Adipose tissue (tissue), 3 donors: ENCODE results near the gene ARG1. TPM values are rescaled to one million over a fixed set of nuclear protein-coding genes. Genes with fewer than 3 reads are reported as not detected.
"Not testable (repeated sequence)": the region's sequence is repeated elsewhere in the genome, so short reads cannot be mapped to it uniquely, and the experiment has no call there.

Experiments used
- H3K27ac ChIP-seq: one replicate; pipeline ENCODE4 v1.5.1; 2013; ENCODE audit warnings: low read depth, low read length
- WGBS, 3 donors: extraction: QIAGEN DNeasy Blood & Tissue Kit; methylation state at CpG; one replicate each; pipeline ENCODE4 v1.1.7; 2013; 5-methylcytosine and 5-hydroxymethylcytosine counted together
- polyA plus RNA-seq, 3 donors: library from polyadenylated mRNA; stranded (reverse); fragments of 200-250 nt; gene quantifications; one replicate each; pipeline ENCODE4 v1.2.3, GENCODE V29; 2013
- donor health status: healthy with polysubstance abuse.
- donor health status: Bipolar disorder and iron deficiency.
- donor health status: healthy.

ARG1 gene
- polyA plus RNA-seq = 10 to 100 TPM in 1 of 3 donors, 1 to 10 TPM in 1, under 1 TPM in 1; 0.33 to 10.7 (median 3.2) TPM

DNA sequence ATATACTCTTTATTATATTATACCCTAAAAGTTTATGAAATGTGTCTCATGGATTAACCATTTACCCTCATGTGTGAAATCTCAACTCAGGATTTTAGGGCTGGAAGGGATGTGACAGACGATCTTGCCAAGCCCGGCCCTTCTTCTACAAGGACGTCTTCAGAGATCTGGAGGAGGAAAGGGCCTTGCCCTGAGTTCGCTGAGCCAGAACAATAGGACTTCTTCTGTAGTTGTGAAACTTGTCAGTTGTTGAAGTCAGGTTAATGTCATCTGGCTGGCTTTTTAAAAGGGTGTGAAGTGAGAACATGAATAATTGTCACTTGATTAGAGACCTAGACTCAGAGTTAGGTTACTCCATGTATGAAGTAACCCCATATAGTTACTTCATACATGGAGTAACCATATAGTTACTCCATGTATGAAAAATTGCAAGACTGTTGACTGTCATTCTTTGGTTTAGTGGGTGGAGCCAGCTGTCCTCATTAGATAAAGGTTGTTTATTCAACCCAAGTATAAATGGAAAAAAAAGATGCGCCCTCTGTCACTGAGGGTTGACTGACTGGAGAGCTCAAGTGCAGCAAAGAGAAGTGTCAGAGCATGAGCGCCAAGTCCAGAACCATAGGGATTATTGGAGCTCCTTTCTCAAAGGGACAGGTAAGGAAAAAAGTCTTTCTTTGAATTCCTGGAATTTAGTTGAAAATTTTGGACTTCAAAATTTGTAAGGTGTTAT, at the start of gene ARG1:
Gene ARG1, plus strand, starts transcription at position 541 of the 730 bp plus-strand sequence. Its CDS starts 57 bp downstream, at position 598.
- 68 to 96% (median 81%) methylated on average over 6 of the region's 6 CpGs for WGBS, 3 donors
- H3K27ac ChIP-seq = no peak within 1 kb of the TSS

DNA sequence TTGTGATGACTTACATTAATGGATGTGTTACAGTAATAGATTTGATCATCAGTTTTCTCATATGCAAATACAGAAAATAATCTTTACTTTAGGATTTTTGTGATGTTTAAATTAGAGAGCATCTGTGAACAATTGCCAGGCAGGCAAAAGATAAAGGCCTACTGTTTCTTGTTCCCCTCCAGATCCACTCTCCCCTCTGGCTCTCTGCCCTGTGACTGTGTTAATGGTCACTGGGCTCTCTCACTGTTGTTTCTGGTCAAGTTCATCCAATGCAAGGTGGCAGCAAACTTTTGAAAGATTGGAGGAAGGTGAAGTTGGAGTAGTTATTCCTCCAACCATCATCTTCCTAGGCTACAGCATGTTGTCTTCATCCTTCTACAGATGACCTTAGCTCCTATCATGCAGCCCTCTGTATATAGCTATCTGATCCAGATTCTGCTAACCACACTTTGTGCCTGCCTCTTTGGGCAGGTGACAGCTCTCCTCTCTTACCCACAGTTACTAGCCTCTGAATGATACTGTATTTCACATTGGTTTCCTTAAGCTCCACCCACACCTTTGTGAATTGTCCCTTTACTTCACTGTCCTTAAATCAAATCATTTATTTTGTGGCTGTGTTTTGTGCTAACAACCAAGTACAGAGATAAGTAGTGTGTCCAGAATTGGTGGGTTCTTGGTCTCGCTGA, 48.9 kb upstream of the ARG1 start:
- 95 to 98% (median 96%) methylated on average over 1 of the region's 1 CpG for whole genome bisulfite sequencing, 3 donors
- H3K27ac ChIP-seq = no peak overlapping the region

DNA sequence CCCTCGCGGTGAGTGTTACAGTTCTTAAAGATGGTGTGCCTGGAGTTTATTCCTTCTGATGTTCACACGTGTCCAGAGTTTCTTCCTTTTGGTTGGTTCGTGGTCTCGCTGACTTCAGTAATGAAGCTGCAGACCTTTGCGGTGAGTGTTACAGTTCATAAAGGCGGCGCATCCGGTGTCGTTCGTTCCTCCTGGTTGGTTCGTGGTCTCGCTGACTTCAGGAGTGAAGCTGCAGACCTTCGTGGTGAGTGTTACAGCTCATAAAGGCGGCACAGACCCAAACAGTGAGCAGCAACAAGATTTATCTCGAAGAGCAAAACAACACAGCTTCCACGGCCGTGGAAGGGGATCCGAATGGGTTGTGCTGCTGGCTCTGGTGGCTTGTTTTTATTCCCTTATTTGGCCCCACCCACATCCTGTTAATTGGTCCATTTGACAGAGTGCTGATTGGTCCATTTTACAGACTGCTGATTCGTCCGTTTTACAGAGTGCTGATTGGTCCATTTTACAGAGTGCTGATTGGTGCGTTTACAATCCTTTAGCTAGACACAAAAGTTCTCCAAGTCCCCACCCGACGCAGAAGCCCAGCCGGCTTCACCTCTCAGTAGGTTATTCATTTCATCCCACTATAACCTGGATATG, 48.2 kb upstream of the ARG1 start:
- H3K27ac ChIP-seq = no peak overlapping the region
- 89 to 94% (median 93%) methylated on average over 25 of the region's 25 CpGs for WGBS, 3 donors

DNA sequence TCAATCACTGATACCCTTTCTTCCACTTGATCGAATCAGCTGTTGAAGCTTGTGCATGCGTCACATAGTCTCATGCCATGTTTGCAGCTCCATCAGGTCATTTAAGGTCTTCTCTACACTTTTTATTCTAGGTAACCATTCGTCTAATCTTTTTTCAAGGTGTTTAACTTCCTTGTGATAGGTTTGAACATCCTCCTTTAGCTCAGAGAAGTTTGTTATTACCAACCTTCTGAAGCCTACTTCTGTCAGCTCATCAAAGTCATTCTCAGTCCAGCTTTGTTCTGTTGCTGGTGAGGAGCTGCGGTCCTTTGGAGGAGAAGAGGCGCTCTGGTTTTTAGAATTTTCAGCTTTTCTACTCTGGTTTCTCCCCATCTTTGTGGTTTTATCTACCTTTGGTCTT, 42.1 kb upstream of the ARG1 start:
- not testable (repeated sequence) for H3K27ac ChIP-seq
- 74 to 89% (median 89%) methylated on average over 5 of the region's 5 CpGs for WGBS, 3 donors

DNA sequence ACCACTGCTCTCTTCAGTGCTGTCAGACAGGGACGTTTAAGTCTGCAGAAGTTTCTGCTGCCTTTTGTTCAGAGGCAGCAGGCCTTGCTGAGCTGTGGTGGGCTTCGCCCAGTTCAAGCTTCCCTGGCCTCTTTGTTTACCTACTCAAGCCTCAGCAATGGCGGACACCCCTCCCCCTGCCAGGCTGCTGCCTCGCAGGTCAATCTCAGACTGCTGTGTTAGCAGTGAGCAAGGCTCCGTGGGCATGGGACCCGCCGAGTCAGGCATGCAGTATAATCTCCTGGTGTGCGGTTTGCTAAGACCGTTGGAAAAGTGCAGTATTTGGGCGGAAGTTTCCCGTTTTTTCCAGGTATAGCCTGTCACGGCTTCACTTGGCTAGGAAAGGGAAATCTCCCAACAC, 41.3 kb upstream of the ARG1 start:
- not testable (repeated sequence) for H3K27ac ChIP-seq
- 66 to 90% (median 87%) methylated on average over 12 of the region's 12 CpGs for WGBS, 3 donors

DNA sequence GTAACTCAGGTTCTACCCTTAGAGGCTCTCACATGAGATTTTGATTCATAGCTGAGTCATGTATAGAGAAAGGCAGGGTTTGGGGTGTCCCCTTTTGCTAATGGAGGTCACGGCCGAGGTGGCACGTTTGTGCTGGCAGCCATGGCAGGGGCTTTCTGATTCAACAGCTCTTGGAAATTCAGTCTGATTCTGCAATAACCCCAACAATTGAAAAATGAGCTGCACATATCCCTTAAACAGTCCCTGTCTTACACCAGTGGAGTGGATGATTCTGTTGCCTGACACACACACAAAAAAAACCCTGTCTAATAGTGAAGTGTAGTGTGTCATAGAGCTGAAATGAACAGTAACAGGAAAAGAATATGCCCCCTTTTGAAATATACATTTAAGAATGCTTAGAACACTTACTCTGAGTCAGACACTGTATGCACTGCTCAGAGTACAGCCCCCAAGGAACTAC, 40.4 kb upstream of the ARG1 start:
- H3K27ac ChIP-seq = no peak overlapping the region
- 66 to 88% (median 80%) methylated on average over 3 of the region's 3 CpGs for WGBS, 3 donors

DNA sequence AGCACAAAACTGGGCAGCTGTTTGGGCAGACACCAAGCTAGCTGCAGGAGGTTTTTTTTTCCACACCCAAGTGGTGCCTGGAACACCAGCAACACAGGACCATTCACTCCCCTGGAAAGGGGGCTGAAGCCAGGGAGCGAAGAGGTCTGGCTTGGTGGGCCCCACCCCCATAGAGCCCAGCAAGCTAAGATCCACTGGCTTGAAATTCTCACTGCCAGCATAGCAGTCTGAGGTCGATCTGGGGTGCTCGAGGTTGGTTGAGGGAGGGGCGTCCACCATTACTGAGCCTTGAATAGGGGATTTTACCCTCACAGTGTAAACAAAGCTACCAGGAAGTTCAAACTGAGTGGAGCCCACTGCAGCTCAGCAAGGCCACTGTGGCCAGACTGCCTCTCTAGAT, 34.4 kb upstream of the ARG1 start:
- not testable (repeated sequence) for H3K27ac ChIP-seq
- 70 to 86% (median 75%) methylated on average over 4 of the region's 4 CpGs for WGBS, 3 donors

DNA sequence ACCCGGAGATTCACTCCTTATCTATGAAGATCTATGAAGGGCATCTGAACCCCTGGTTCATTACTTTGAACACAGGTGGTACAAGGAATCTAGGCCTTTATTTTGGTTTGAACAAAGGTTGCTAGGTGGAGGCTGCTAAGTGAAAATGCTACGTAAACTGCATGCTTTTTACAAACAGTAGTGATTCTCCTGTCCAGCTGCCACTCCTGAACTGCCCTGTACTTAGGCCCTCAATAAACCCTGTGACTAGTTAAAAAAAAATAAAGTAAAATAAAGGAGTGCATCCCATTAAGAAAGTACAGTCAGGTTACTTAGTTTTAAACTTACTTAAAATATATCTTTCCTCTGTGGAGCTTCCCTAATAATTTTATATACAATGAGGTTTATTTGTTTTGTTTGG, 27.7 kb upstream of the ARG1 start:
- WGBS, 3 donors = 57 to 84% (median 83%) methylated on average over 2 of the region's 2 CpGs
- no peak overlapping the region for H3K27ac ChIP-seq

DNA sequence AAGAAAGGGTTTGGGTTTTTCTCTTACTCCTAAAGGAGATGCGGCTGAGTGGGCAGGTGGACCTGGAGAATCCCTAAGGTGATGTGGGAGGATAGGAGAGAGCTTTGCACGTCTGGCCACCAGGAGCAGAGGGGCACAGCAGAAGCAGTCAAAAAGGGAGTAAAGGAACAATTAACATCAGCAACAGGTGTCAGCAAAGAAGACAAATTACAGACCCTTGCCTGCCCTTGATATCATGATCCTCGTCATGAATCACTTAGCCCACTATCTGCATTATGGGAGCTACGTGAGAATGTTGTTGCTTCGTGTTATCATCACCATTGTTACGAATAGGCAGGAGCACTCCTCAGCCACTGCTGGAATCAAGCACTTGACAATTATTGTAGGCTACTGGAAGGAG, 25.5 kb upstream of the ARG1 start:
- no peak overlapping the region for H3K27ac ChIP-seq
- WGBS, 3 donors = 74 to 85% (median 80%) methylated on average over 6 of the region's 6 CpGs

DNA sequence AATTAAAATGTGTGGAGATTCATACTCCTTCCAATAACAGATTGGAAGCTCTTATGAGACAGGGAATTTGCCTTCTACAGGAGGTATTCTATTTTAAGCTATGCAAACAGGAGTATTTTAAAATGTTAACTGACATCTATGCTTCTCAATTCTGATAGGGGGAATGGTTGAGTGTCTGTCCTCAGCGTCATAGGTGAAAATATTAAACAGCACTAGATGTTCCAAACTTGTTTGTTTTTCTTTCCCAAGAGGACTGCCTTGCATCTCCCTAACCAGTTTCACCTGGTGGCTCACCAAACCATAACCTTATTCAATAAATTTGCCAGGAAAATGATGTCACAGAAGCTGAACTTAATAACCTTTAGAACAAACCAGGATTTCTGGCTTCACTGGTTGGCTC, 24.6 kb upstream of the ARG1 start:
- WGBS, 3 donors = 64 to 87% (median 80%) methylated on average over 1 of the region's 1 CpG
- H3K27ac ChIP-seq = no peak overlapping the region

DNA sequence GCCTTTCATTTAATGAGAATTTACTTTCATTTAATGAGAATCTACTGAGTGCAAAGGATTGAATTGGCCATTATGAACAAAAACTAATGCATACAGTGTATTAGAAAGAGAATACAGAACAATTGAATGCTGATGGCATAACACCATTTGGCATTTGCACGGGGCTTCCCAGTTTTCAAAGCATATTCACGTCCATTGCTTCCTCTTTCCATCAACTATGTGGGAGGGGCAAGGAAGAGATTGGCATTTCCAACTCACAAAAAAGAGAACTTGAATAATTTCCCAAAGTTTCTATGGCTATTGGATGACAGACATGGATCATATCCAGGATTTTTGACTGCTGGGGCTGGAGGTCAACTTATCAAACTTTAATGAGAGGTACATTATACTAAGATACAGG, 23.2 kb upstream of the ARG1 start:
- H3K27ac ChIP-seq = no peak overlapping the region
- 33 to 66% (median 44%) methylated on average over 2 of the region's 2 CpGs for WGBS, 3 donors

DNA sequence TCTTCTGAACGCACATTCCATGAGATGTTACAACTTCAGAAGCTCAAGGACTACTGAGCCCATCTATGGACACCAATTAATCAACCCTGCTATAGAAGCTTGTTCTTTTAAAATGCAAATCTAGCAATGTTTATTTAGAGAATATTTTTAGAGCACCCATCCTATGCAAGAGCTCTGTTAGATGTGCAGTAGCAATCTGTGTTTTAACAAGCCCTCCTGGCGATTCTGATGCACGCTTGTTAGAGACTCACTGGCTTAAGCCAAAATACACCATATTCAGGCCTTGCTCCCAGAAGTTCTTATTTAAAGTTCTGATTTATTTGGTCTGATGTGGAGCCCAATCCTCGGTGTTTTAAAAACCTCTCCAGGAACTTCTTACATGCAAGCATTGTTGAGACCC, 21.1 kb upstream of the ARG1 start:
- H3K27ac ChIP-seq = no peak overlapping the region
- WGBS, 3 donors = 70 to 83% (median 78%) methylated on average over 4 of the region's 4 CpGs

DNA sequence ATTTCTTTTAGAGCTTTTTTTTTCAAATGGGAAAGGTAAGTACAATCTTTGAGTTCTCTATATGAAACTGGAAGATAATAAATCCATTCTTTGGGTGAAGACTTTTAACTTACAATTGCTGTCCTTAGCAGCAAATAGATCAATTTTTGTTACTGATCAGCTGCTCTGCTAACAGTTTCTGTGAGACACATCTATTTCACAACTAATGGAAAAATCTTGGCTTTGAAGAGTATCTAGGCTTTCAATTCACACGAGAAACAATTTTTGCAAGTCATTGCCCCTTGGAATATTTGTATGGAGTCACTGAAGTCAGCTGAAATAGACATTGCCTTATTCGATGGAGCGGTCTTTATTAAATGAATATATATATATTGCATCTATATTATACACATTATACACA, 20.5 kb upstream of the ARG1 start:
- no peak overlapping the region for H3K27ac ChIP-seq
- WGBS, 3 donors = 43 to 81% (median 80%) methylated on average over 3 of the region's 3 CpGs

DNA sequence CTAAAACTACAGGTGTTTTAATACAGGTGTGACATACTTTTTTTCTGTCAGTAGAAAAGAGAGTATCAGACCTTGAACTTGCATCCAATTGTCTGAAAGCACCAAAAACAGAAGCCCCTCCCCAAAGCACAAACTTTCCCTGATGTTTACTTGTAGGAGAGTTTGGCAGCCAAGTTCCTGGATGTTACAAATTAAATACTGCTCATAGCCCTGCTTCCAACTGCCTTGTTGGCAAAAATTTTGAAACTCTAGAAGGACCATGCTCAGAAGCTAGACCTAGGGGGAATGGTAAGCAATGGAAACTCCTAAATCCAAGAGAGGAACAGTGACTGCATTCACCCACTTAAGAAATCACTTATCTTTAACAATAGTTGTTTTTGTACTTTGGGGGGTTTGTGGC, 17.0 kb upstream of the ARG1 start:
- no peak overlapping the region for H3K27ac ChIP-seq

DNA sequence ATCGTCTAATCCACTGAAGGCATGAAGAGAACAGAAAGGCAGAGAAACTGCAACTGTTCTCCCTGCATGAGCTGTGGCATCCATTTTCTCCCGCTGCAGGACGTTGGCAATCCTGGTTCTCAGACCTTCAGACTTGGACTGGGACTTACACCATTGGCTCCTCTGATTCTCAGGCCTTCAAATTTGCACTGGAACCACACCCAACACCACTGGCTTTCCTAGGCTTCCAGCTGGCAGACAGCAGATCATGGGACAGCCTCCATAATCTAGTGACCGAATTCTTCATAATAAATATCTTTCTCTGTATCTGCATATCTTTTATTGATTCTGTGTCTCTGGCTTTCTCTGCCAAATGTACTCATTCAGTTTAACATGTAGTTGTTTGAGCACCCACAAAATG, 14.1 kb upstream of the ARG1 start:
- WGBS, 3 donors = 85 to 87% (median 86%) methylated on average over 4 of the region's 4 CpGs
- no peak overlapping the region for H3K27ac ChIP-seq

DNA sequence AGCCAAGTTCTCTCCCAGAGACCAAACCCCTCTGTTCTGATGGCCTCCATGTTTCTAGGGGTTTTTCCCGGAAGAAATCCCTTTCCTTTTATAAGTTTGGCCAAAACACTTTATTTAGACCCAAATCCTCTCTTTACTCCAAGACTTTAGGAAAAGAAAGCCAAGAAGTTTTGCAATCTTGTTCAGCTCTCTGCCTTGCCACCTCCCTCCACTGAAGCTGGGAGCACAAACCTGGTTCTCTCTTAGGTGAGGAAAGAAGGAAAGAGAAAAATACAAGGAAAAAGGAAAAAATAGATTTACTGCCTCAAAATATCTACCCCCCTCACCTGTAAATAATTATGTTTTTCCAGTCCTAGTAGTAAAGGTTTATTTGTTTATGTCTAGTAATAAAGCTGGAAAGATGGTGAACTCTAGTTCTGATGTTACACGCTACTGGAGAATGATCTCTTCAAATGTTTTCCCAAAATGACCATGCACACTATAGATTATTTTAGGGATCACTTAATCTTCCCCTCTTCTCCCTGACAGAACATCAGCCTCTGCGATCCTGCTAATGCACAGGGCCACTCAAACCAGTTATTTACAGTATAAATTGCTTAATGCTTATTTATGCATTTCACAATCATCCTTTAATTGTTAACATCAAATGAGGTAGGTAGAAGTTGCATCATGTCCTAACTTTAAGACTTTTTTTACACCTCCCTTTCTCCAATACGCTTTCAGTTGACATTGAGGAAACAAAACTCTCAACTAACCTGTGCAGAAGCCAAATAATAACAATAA, 10.9 kb upstream of the ARG1 start:
- H3K27ac ChIP-seq = no peak overlapping the region
- 82 to 93% (median 87%) methylated on average over 4 of the region's 4 CpGs for WGBS, 3 donors

DNA sequence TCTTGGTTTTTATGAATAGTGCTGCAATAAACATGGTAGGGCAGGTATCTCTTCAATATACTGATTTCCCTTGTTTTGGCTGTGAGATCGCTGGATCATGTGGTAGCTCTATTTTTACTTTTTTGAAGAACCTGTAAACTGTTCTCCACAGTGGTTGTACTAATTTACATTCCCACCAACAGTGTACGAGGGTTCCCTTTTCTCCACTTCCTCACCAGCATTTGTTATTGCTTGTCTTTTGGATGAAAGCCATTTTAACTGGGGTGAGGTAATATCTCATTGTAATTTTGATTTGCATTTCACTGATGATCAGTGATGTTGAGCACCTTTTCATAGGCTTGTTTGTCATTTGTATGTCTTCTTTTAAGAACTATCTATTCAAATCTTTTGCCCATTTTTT, 8.0 kb upstream of the ARG1 start:
- 50 to 78% (median 50%) methylated on average over 2 of the region's 2 CpGs for WGBS, 3 donors

DNA sequence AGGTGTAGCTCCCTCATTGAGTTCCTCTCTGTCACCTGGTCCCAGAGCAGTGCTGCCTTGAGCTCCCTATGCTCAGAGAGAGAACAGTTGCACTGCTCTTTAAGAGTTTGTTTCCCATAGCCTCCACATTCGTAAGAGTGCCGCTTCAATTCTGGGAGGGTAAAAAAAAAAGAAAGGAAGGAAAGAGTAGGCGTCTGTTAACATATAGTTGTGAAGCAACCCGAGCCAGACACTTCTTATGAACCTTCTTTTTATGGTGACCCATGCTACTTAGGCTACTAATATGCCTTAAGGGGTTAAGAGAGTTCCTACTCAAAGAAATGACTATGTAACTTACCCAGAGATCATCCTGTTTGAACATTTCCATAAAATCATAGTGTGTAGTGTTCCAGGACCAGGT, 4.3 kb upstream of the ARG1 start:
- H3K27ac ChIP-seq = no peak overlapping the region
- WGBS, 3 donors = 58 to 84% (median 59%) methylated on average over 4 of the region's 4 CpGs

More for the DNA sequence above, 8.0 kb upstream of the ARG1 start:
- H3K27ac ChIP-seq = no peak overlapping the region

DNA sequence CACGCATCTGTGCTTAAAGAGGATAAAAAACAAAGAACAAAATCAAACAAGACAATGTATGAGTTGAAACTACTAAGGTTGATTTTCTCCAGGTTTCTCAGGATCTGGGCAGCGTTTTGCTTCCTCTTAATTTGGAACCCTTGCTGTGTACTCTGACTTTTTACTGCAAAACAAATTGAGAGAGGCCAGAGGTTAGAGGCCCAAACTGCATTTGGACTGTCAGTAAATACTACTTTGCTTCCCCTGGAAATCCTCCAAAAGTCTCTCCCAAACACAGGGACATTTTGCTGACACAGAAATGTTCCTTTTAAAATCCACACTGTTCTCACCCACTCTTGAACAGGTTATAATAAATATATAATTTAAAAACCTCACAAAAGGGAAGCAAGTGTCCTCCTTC, 1.1 kb downstream of the ARG1 start:
- 59 to 64% (median 64%) methylated on average over 2 of the region's 2 CpGs for WGBS, 3 donors

More for the DNA sequence above, 1.1 kb downstream of the ARG1 start:
- no peak overlapping the region for H3K27ac ChIP-seq
